ENCODE data around the gene EHBP1. TPM values are rescaled to one million over a fixed set of nuclear protein-coding genes. Genes with fewer than 3 reads are reported as not detected.

EHBP1 gene
- total RNA-seq, 3 donors from 2014 or later: 65.9 to 118 (median 87.2) TPM

DNA sequence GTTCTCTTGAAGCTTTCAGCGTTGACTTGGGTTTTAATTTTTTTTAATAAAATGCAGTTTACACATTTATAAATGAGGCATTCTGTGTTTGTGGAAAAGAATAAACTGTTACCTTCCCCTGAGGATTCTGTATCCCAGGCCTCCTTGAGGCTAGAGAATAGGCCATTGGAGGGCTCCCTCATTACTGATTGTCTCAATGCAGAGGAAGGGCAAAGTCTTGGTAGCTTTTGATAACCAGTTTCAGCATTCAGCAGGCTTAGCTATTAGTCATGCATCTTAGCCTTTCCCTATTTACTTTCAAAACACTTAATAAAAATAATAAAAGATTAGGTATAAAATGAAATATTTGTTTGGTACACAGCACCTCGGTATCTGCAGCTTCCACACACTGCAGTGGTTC, 287.0 kb downstream of the EHBP1 start:
- Histone ChIP-seq H3K4me3 (no peak overlapping the region), H3K4me1 (no peaks in the 10 kb centered on the region), H3K9me3 (no peaks in the 10 kb centered on the region), H3K27ac (no peak overlapping the region), H3K36me3 (no peaks in the 10 kb centered on the region), H3K27me3 (no peaks in the 10 kb centered on the region)
- no peak for TF ChIP-seq POLR2AphosphoS5 (IDR thresholded peaks at IDR 0.05)
- TF ChIP-seq POLR2A (IDR thresholded peaks at IDR 0.05): no peak
- TF ChIP-seq, protein P1, sequence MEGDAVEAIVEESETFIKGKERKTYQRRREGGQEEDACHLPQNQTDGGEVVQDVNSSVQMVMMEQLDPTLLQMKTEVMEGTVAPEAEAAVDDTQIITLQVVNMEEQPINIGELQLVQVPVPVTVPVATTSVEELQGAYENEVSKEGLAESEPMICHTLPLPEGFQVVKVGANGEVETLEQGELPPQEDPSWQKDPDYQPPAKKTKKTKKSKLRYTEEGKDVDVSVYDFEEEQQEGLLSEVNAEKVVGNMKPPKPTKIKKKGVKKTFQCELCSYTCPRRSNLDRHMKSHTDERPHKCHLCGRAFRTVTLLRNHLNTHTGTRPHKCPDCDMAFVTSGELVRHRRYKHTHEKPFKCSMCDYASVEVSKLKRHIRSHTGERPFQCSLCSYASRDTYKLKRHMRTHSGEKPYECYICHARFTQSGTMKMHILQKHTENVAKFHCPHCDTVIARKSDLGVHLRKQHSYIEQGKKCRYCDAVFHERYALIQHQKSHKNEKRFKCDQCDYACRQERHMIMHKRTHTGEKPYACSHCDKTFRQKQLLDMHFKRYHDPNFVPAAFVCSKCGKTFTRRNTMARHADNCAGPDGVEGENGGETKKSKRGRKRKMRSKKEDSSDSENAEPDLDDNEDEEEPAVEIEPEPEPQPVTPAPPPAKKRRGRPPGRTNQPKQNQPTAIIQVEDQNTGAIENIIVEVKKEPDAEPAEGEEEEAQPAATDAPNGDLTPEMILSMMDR (IDR thresholded peaks at IDR 0.05): no peak
- no peak for DNase-seq (ENCODE audit: low spot score in 2 of 2)
- intact Hi-C loops (cut with DNase I; ENCODE audit: low total_unique reads): no loop called here

DNA sequence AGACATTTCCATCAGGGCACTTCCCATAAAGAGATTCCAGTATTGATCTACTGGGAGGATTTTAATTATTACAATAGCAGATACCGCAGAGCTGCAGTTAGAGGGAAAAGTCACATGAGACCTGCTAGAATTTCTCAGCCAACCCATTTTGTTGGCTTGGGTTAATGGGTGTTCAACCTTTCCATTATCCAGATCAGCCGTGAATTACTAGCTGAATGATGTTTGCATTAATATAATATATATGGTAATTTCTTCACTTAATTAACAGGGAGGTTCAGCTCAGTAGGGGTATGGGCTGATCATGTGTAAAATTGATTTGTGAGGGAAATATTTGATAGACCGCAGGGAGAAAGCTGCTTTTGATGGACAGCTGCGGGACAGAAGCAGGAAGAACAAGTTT, 288.7 kb downstream of the EHBP1 start:
- H3K4me1 ChIP-seq: no peaks in the 10 kb centered on the region
- H3K4me3 ChIP-seq: no peak overlapping the region
- TF ChIP-seq, protein P1 (IDR thresholded peaks at IDR 0.05): no peak
- DNase-seq (ENCODE audit: low spot score in 2 of 2): no peak
- H3K27ac ChIP-seq: no peak overlapping the region
- no peaks in the 10 kb centered on the region for H3K36me3 ChIP-seq
- no peaks in the 10 kb centered on the region for H3K27me3 ChIP-seq
- no peaks in the 10 kb centered on the region for H3K9me3 ChIP-seq
- intact Hi-C loops (cut with DNase I; ENCODE audit: low total_unique reads): no loop called here

DNA sequence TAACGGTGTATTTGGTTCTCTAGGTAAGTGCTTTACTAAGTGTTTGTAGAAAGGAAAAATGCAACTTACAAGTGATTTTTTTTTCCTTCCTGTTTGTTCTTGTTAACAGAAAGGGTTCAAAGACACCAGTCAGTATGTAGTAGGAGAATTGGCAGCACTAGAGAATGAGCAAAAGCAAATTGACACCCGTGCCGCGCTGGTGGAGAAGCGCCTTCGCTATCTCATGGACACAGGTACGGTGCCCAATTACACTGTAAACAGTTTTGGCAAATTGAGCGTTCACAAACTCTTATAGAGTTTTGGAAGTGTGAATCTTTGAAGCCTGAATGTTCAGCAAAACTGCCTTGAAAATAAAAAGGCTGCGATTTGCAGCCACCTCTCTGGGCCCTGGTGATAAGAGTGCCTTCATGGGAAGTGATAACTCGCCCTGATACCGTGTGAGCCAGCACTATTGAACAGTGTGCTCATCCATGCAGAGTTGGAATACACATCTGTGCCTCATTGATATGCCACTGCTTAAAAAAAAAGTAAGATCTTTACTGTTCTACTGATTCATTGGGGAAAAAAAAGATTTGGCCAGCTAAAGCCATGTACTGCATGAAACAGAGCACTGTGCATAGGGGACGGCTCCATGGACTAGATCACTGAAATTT, 291.1 kb downstream of the EHBP1 start:
- Histone ChIP-seq H3K4me1 (no peaks in the 10 kb centered on the region), H3K4me3 (no peak overlapping the region), H3K27ac (no peak overlapping the region), H3K27me3 (no peaks in the 10 kb centered on the region), H3K36me3 (no peaks in the 10 kb centered on the region), H3K9me3 (no peaks in the 10 kb centered on the region)
- intact Hi-C loops (cut with DNase I; ENCODE audit: low total_unique reads): loop anchor here (5.0 kb wide), 1 partner anchor 44 kb away; no protein-coding TSS in a partner anchor
- DNase-seq (ENCODE audit: low spot score in 2 of 2): no peak
- TF ChIP-seq, protein P1 (IDR thresholded peaks at IDR 0.05): no peak
- no peak for TF ChIP-seq POLR2AphosphoS5 (IDR thresholded peaks at IDR 0.05)
- TF ChIP-seq POLR2A (IDR thresholded peaks at IDR 0.05): no peak

DNA sequence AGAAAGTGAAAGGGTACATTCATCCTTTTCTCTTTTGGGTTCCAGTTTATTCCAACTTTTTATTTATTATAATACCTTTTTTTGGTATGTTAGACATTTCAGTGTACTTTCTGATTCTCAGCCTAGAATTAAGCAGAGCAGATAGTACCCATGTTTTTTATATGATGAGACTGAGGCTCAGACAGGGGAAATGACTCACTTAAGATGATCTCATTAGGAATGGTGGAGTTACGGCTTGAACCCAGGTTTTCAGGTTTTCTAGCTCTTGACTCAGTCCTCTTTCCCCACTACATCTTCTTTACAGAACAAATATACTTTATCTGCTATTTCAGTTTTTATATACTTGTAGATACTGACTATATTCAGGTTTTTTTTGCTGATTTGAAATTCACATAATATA, 293.4 kb downstream of the EHBP1 start:
- DNase-seq (ENCODE audit: low spot score in 2 of 2): no peak
- TF ChIP-seq POLR2A (IDR thresholded peaks at IDR 0.05) (no peak), POLR2AphosphoS5 (IDR thresholded peaks at IDR 0.05) (no peak)
- TF ChIP-seq, protein P1 (IDR thresholded peaks at IDR 0.05): no peak
- Histone ChIP-seq H3K36me3 (no peaks in the 10 kb centered on the region), H3K4me3 (no peak overlapping the region), H3K4me1 (no peaks in the 10 kb centered on the region), H3K27ac (no peak overlapping the region), H3K27me3 (no peaks in the 10 kb centered on the region), H3K9me3 (no peaks in the 10 kb centered on the region)
- intact Hi-C loops (cut with DNase I; ENCODE audit: low total_unique reads): loop anchor here (5.0 kb wide), 1 partner anchor 47 kb away; no protein-coding TSS in a partner anchor

DNA sequence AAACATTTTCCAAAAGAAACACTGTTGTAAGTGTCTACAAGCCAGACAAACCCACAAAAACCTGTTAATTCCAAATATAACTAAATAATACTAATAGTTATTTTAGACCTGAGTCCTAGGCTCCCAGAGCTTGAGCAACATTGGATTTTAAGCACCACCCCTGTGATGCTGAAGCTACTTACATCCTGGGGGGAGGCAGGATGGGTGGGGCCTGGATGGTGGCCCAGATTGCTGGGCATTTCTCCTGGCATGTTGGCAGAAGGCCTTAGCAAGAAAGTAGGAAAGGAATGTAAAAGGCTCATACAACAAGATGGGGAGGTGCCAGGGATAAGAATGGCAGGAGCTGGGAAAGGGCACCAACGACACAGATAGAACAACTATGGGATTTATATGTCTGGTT, 294.4 kb downstream of the EHBP1 start:
- Histone ChIP-seq H3K4me1 (no peaks in the 10 kb centered on the region), H3K27me3 (no peaks in the 10 kb centered on the region), H3K4me3 (no peak overlapping the region), H3K36me3 (no peaks in the 10 kb centered on the region), H3K27ac (no peak overlapping the region), H3K9me3 (no peaks in the 10 kb centered on the region)
- intact Hi-C loops (cut with DNase I; ENCODE audit: low total_unique reads): loop anchor here (5.0 kb wide), 1 partner anchor 48 kb away; no protein-coding TSS in a partner anchor
- no peak for DNase-seq (ENCODE audit: low spot score in 2 of 2)
- TF ChIP-seq, protein P1 (IDR thresholded peaks at IDR 0.05): no peak
- TF ChIP-seq POLR2A (IDR thresholded peaks at IDR 0.05): no peak
- no peak for TF ChIP-seq POLR2AphosphoS5 (IDR thresholded peaks at IDR 0.05)
